ENCODE results near the gene WSCD1. TPM values are rescaled to one million over a fixed set of nuclear protein-coding genes. Genes with fewer than 3 reads are reported as not detected.

Gene WSCD1
- 15.3 and 19.3 TPM in 2 replicates for total RNA-seq

GRCh38 chr17:6069539-6070429 lies at the start of gene WSCD1:
Gene WSCD1, plus strand, starts transcription at chr17:6070379. Its CDS starts 10,280 bp downstream, at chr17:6080659.
- DNase-seq (ENCODE audit: low read depth), result no peak

DNA sequence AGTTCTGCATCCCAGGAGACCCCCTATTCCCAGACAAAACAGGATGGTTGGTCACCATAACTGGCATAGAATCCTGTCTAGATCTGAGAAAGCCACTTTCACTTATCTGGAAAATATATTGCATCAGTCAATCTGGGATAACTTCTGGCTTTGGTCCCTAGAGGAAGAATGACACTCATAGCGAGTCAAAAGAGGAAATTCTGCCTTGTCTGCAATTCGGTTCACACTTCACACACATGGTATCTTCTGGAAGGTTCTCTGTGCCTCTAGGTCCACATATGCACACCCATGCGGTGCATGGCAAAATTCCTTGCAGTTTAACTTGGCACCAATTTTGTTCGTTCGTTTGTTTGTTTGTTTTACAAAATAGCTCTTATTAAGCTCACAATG lies 49.2 kb upstream of the WSCD1 start:
- no peak for DNase-seq (ENCODE audit: low read depth)

- no peak for DNase-seq (ENCODE audit: low read depth)
Observed at GRCh38 chr17:6021627-6022026, 48.6 kb upstream of the WSCD1 start.

DNA sequence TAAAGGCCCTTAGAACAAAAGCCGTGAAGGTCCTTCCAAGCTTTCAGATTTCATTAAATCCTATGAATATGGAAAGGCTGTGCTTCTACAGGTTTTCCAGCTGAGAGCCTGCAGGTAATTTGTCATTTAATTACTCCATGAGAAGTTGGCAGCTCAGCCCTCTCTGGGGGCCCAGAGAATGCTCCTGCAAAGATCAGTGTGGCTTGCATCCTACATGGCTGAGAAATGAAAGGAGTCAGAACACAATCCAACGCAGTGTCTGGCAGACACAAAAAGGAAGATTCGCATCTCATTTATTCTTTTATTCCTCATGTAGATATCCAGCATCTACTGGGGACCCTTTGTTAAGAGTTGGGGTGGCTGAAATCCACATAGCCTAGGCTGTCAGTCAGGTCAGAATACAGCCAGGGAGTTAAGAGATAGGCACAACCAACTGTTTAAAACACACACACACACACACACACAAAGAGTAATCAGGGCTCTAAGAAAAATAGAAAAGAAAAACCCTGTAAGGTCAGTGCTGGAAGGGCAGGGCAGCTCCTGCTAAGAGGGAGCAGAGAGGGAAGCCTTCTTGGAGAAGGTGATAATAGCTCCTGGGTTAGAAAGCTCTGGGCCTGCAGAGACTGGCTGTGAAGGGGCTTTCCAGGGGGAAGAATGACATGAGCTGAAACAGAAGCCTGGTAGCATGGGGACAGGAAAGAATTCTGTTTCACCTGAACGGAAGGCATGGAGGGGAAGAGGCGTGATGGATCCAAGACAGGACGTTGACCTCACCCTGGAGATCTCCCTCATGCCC lies 46.9 kb upstream of the WSCD1 start:
- no peak for DNase-seq (ENCODE audit: low read depth)

DNA sequence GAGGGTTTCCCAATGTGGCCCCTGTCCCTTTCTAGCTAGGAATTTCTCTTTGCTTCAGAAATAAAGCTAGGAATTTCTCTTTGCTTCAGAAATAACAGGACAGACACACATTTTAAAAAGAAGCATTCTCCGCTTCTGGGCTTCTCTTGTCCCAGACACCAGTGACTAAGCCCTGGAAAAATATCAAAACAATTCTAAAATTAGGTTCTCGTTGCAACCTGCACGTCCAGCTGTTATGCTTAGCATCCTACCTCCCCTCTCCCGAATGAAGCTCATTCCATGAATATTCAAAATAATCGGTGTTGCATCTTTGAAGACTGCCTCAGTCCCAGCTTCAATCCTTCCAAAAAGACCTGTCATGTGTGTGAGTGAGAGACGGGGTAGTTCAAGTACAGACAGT lies 45.6 kb upstream of the WSCD1 start:
- no peak for DNase-seq (ENCODE audit: low read depth)

DNA sequence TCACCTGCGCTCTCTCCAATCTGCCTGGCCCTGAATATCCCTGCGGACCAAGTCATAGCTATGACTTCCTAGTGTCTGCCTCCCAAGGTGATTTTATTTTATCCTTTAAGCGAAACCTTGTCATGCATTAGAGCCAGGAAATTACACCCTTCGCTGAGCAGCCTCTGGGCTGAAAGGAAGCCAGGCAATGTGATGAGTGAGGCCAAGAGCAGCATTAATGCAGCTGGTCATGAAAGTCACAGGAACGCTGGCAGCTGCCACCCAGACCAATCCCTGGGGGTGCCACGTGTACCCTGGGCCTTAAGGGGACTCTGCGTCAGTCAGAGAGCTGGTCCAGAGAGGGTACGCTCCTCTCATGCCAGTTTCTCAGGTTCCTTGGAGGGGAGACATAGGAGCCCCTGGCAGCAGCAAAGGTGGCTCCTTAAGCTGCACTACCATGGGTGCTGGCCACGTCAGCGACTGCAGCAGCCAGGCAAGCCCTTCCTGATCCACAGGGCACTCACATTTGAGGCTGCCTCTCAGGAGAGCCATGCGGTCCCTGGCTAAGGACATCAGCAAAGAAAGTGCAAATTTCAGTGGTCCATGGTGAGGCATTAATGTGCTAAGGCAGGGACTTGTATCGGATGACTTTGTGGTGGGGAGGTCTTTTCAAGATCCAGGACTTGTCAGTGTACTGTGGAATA lies 42.7 kb upstream of the WSCD1 start:
- peak; percentile 83 for DNase-seq (ENCODE audit: low read depth)

- no peak for DNase-seq (ENCODE audit: low read depth)
Observed at GRCh38 chr17:6028294-6028693, 41.9 kb upstream of the WSCD1 start.

GRCh38 chr17:6035801-6036394 lies 34.3 kb upstream of the WSCD1 start:
- DNase-seq (ENCODE audit: low read depth), result no peak

- no peak for DNase-seq (ENCODE audit: low read depth)
Observed at GRCh38 chr17:6040504-6040903, 29.7 kb upstream of the WSCD1 start.

DNA sequence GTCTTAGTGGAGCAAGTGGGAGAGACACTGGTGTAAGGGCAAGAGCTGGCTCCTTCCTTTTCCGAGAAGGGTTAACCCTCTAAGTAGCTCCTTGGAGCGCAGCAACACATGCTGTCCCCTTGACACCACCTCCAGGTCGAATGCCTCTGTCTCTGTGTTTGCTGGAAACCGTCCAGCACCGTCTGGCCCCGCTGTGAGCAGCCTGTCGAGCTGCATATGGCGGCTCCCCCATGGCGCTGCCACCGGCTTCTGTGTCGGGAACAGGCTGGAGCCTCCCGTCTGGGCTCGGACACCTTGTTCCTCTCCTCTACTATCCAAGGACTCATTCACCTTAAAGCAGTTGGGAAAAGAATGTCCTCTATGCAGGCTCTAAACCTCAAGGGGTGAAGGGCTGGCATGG lies 28.9 kb upstream of the WSCD1 start:
- DNase-seq (ENCODE audit: low read depth), result no peak

DNA sequence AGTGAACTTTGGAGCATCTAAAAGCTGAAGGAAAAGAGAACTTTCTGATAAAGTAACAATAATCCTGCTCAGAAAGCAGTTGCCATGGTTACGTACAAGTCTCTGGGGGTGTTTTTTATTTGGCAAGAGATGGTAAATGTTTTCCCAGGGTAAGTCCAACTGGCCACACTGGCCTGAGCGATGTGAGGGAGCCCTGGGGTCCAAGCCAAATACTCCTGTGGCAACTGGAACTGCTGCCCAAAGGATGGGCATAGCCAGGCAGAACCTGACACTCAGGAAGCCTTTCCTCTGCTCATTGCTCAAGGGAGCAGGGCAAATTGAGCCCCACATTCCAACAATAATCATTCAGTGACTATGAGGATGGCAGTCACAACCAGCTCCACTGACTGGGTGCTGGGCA lies 26.8 kb upstream of the WSCD1 start:
- peak; percentile 10 for DNase-seq (ENCODE audit: low read depth)

- DNase-seq (ENCODE audit: low read depth), result no peak
Observed at GRCh38 chr17:6044261-6044660, 25.9 kb upstream of the WSCD1 start.

GRCh38 chr17:6045621-6046357 lies 24.4 kb upstream of the WSCD1 start:
- no peak for DNase-seq (ENCODE audit: low read depth)

- DNase-seq (ENCODE audit: low read depth), result peak; percentile 40
Observed at GRCh38 chr17:6046431-6046830, 23.7 kb upstream of the WSCD1 start.

DNA sequence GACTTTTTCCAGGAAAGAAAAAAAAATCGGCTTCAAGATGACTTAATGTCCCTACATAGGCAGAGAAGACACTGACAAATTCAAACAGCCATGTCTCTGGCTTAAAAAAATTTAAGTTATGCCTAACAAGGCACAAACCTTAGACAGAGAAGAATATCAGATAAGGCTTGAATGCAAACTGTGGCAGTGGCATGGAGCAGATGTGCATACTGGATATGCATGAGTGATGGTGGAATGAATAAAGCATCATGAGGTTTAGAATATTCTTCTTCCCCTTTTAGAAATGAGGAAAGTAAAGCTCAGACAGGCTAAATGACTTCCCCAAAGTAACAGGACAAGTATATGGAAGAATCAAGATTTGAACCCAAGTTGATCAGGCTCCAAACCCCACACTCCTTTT lies 23.2 kb upstream of the WSCD1 start:
- no peak for DNase-seq (ENCODE audit: low read depth)

DNA sequence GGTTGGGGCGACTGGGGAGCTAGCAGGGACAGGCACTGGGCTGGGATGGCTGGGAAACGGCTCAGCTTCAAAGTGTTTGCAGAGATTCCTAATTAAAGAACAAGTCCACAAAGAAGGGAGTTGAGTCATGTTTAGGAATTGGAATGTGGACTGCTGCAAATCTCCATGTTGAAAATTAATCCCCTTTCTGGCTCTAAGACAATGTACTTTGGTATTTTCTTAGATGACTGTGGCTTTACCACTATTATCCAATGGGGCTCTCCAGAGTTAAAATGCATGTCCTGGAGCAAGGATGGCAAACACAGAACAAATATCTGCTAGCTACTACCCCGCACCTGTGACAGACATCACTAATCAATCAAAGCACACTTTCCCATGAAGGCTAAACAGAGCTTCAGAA lies 22.2 kb upstream of the WSCD1 start:
- DNase-seq (ENCODE audit: low read depth), result peak; percentile 93

GRCh38 chr17:6048486-6048885 lies 21.7 kb upstream of the WSCD1 start:
- DNase-seq (ENCODE audit: low read depth), result peak; percentile 65

GRCh38 chr17:6052926-6053325 lies 17.3 kb upstream of the WSCD1 start:
- peak; percentile 71 for DNase-seq (ENCODE audit: low read depth)

DNA sequence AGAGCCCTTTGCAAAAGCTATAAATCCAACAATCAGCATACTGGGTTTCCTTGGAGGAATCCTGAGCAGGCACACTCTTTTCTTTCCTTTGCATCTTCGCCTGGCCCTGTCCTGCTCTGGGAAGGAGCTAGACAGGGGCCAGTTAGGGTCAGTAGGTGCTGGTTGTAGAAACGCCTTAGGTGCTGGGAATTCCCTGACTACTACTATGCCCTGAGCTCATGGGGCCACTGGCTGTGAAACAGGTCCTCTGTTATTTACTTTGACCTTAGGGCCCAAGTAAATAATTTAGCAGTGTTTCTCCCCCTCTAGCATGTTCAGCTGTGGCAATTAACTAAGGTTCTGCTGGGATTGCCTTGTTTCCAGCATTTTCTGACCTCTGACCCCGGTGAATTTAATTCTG lies 15.8 kb upstream of the WSCD1 start:
- peak; percentile 74 for DNase-seq (ENCODE audit: low read depth)

DNA sequence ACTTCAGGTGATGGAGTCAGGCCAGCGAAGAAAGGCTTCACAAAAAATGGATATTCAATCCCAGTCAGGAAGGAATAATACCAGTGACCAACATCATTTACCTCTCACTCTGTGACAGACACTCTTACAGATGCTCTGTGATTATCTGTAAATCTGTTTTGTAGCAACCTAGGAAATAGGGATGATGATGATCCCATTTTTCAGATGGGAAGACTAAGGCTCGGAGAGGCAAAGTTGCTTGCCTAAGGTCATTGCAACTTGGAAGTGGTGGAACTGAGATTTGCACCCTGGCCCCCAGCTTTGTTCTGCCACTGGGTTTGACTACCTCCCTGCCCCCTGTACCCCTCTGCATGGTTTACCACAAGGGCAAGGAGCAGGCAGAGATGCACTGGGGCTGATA lies 14.1 kb upstream of the WSCD1 start:
- DNase-seq (ENCODE audit: low read depth), result no peak

- no peak for DNase-seq (ENCODE audit: low read depth)
Observed at GRCh38 chr17:6057562-6057961, 12.6 kb upstream of the WSCD1 start.
